ENCODE results near the gene EPB41L1.

Gene EPB41L1

GRCh38 chr20:36202891-36203338, 48.4 kb downstream of the EPB41L1 start:
- no peaks in the 10 kb centered on the region for H3K36me3 ChIP-seq (ENCODE audit: insufficient read depth, low read length)

GRCh38 chr20:36203861-36204260, 49.3 kb downstream of the EPB41L1 start:
- no peaks in the 10 kb centered on the region for H3K27me3 ChIP-seq (ENCODE audit: control insufficient read depth, insufficient read depth, low read length)
- H3K4me1 ChIP-seq (ENCODE audit: control insufficient read depth, insufficient read depth, low read length) = no peaks in the 10 kb centered on the region
- H3K4me2 ChIP-seq (ENCODE audit: low read length) = no peak overlapping the region
- no peak overlapping the region for H3K9ac ChIP-seq (ENCODE audit: low read depth, low read length)
- H3K4me3 ChIP-seq (ENCODE audit: low read length) = no peak overlapping the region
- peaks cover 1% of the 10 kb centered on the region for H3K36me3 ChIP-seq (ENCODE audit: insufficient read depth, low read length)
- H3K9me3 ChIP-seq (replicated peaks; ENCODE audit: low read length) = no peaks in the 10 kb centered on the region

More at GRCh38 chr20:36202891-36203338, 48.4 kb downstream of the EPB41L1 start:
- no peaks in the 10 kb centered on the region for H3K27me3 ChIP-seq (ENCODE audit: control insufficient read depth, insufficient read depth, low read length)
- no peak overlapping the region for H3K4me2 ChIP-seq (ENCODE audit: low read length)
- H3K9ac ChIP-seq (ENCODE audit: low read depth, low read length) = no peak overlapping the region
- no peaks in the 10 kb centered on the region for H3K9me3 ChIP-seq (replicated peaks; ENCODE audit: low read length)
- H3K4me1 ChIP-seq (ENCODE audit: control insufficient read depth, insufficient read depth, low read length) = no peaks in the 10 kb centered on the region
- no peak overlapping the region for H3K4me3 ChIP-seq (ENCODE audit: low read length)

DNA sequence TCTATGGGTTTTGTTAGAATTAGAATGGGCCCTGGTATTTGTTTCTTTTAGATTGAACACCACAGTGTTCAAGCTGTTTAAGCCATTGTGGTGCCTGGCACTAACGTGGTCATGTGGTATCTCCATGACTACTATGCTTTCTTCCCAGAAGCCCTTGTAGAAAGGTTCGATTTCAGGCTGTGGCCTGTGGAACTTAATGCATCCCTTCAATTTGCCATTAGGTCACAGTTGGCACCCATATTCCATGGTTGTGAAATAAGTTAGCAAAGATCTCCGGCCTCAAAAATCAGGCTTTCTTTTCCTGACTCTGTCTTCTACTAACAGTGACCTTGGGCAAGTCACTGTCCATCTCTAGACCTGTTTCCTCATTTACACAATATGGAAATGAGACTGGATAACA, 50.5 kb downstream of the EPB41L1 start:
- Histone ChIP-seq H3K4me3 (ENCODE audit: low read length) (no peak overlapping the region), H3K4me1 (ENCODE audit: control insufficient read depth, insufficient read depth, low read length) (no peaks in the 10 kb centered on the region), H3K36me3 (ENCODE audit: insufficient read depth, low read length) (peaks cover 7% of the 10 kb centered on the region), H3K4me2 (ENCODE audit: low read length) (no peak overlapping the region), H3K9me3 (replicated peaks; ENCODE audit: low read length) (no peaks in the 10 kb centered on the region), H3K27me3 (ENCODE audit: control insufficient read depth, insufficient read depth, low read length) (no peaks in the 10 kb centered on the region), H3K9ac (ENCODE audit: low read depth, low read length) (no peak overlapping the region)

DNA sequence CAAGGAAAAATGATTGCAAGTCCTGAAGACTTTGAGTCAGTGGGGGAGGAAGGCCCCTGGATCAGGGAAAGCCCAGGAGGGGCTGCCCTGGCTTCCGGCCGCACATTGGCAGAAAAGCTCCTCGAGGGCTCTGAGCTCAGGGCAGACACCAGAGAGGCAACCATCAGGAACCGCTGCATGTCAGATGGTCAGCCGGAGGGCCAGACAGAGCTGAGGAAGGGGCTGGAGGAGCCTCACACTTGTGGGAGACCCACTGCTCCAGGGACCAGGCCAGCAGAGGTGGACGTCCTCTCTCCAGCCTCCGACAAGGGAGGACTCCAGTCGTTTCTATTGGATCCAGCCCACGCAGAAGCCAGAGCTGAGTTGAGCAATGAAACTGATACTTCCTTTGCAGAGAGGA, 51.5 kb downstream of the EPB41L1 start:
- no peaks in the 10 kb centered on the region for H3K4me1 ChIP-seq (ENCODE audit: control insufficient read depth, insufficient read depth, low read length)
- H3K4me3 ChIP-seq (ENCODE audit: low read length) = no peak overlapping the region
- H3K9me3 ChIP-seq (replicated peaks; ENCODE audit: low read length) = no peaks in the 10 kb centered on the region
- no peak overlapping the region for H3K9ac ChIP-seq (ENCODE audit: low read depth, low read length)
- no peak overlapping the region for H3K4me2 ChIP-seq (ENCODE audit: low read length)
- peaks cover 7% of the 10 kb centered on the region for H3K36me3 ChIP-seq (ENCODE audit: insufficient read depth, low read length)
- no peaks in the 10 kb centered on the region for H3K27me3 ChIP-seq (ENCODE audit: control insufficient read depth, insufficient read depth, low read length)

- Histone ChIP-seq H3K9ac (ENCODE audit: low read depth, low read length) (no peak overlapping the region), H3K9me3 (replicated peaks; ENCODE audit: low read length) (no peaks in the 10 kb centered on the region), H3K36me3 (ENCODE audit: insufficient read depth, low read length) (peaks cover 7% of the 10 kb centered on the region), H3K4me2 (ENCODE audit: low read length) (no peak overlapping the region), H3K4me1 (ENCODE audit: control insufficient read depth, insufficient read depth, low read length) (no peaks in the 10 kb centered on the region), H3K4me3 (ENCODE audit: low read length) (no peak overlapping the region), H3K27me3 (ENCODE audit: control insufficient read depth, insufficient read depth, low read length) (no peaks in the 10 kb centered on the region)
Observed at GRCh38 chr20:36206641-36207040, 52.1 kb downstream of the EPB41L1 start.

GRCh38 chr20:36207602-36208001, 53.1 kb downstream of the EPB41L1 start:
- H3K4me2 ChIP-seq (ENCODE audit: low read length) = no peak overlapping the region
- no peaks in the 10 kb centered on the region for H3K9me3 ChIP-seq (replicated peaks; ENCODE audit: low read length)
- H3K27me3 ChIP-seq (ENCODE audit: control insufficient read depth, insufficient read depth, low read length) = no peaks in the 10 kb centered on the region
- H3K4me3 ChIP-seq (ENCODE audit: low read length) = no peak overlapping the region
- H3K4me1 ChIP-seq (ENCODE audit: control insufficient read depth, insufficient read depth, low read length) = no peaks in the 10 kb centered on the region
- H3K9ac ChIP-seq (ENCODE audit: low read depth, low read length) = no peak overlapping the region
- peaks cover 7% of the 10 kb centered on the region for H3K36me3 ChIP-seq (ENCODE audit: insufficient read depth, low read length)

GRCh38 chr20:36208257-36208656, 53.7 kb downstream of the EPB41L1 start:
- H3K4me3 ChIP-seq (ENCODE audit: low read length) = no peak overlapping the region
- H3K9me3 ChIP-seq (replicated peaks; ENCODE audit: low read length) = no peaks in the 10 kb centered on the region
- H3K27me3 ChIP-seq (ENCODE audit: control insufficient read depth, insufficient read depth, low read length) = no peaks in the 10 kb centered on the region
- no peaks in the 10 kb centered on the region for H3K4me1 ChIP-seq (ENCODE audit: control insufficient read depth, insufficient read depth, low read length)
- H3K4me2 ChIP-seq (ENCODE audit: low read length) = no peak overlapping the region
- peaks cover 7% of the 10 kb centered on the region for H3K36me3 ChIP-seq (ENCODE audit: insufficient read depth, low read length)
- H3K9ac ChIP-seq (ENCODE audit: low read depth, low read length) = no peak overlapping the region

- Histone ChIP-seq H3K9me3 (replicated peaks; ENCODE audit: low read length) (no peaks in the 10 kb centered on the region), H3K36me3 (ENCODE audit: insufficient read depth, low read length) (peaks cover 7% of the 10 kb centered on the region), H3K4me1 (ENCODE audit: control insufficient read depth, insufficient read depth, low read length) (no peaks in the 10 kb centered on the region), H3K4me3 (ENCODE audit: low read length) (no peak overlapping the region), H3K27me3 (ENCODE audit: control insufficient read depth, insufficient read depth, low read length) (no peaks in the 10 kb centered on the region), H3K9ac (ENCODE audit: low read depth, low read length) (no peak overlapping the region), H3K4me2 (ENCODE audit: low read length) (no peak overlapping the region)
Observed at GRCh38 chr20:36210436-36211021, 56.0 kb downstream of the EPB41L1 start.

GRCh38 chr20:36213362-36213761, 58.8 kb downstream of the EPB41L1 start:
- Histone ChIP-seq H3K4me1 (ENCODE audit: control insufficient read depth, insufficient read depth, low read length) (no peaks in the 10 kb centered on the region), H3K9ac (ENCODE audit: low read depth, low read length) (no peak overlapping the region), H3K4me3 (ENCODE audit: low read length) (no peak overlapping the region), H3K27me3 (ENCODE audit: control insufficient read depth, insufficient read depth, low read length) (no peaks in the 10 kb centered on the region), H3K4me2 (ENCODE audit: low read length) (no peak overlapping the region), H3K36me3 (ENCODE audit: insufficient read depth, low read length) (peaks cover 7% of the 10 kb centered on the region), H3K9me3 (replicated peaks; ENCODE audit: low read length) (no peaks in the 10 kb centered on the region)

GRCh38 chr20:36214684-36215256, 60.2 kb downstream of the EPB41L1 start:
- H3K9me3 ChIP-seq (replicated peaks; ENCODE audit: low read length) = no peaks in the 10 kb centered on the region
- H3K4me2 ChIP-seq (ENCODE audit: low read length) = no peak overlapping the region
- H3K36me3 ChIP-seq (ENCODE audit: insufficient read depth, low read length) = peaks cover 6% of the 10 kb centered on the region
- no peaks in the 10 kb centered on the region for H3K27me3 ChIP-seq (ENCODE audit: control insufficient read depth, insufficient read depth, low read length)
- no peak overlapping the region for H3K9ac ChIP-seq (ENCODE audit: low read depth, low read length)
- no peak overlapping the region for H3K4me3 ChIP-seq (ENCODE audit: low read length)
- H3K4me1 ChIP-seq (ENCODE audit: control insufficient read depth, insufficient read depth, low read length) = no peaks in the 10 kb centered on the region

GRCh38 chr20:36215778-36216177, 61.2 kb downstream of the EPB41L1 start:
- no peak overlapping the region for H3K4me3 ChIP-seq (ENCODE audit: low read length)
- no peak overlapping the region for H3K4me2 ChIP-seq (ENCODE audit: low read length)
- no peaks in the 10 kb centered on the region for H3K9me3 ChIP-seq (replicated peaks; ENCODE audit: low read length)

More at GRCh38 chr20:36215778-36216177, 61.2 kb downstream of the EPB41L1 start:
- peaks cover 11% of the 10 kb centered on the region for H3K36me3 ChIP-seq (ENCODE audit: insufficient read depth, low read length)
- H3K27me3 ChIP-seq (ENCODE audit: control insufficient read depth, insufficient read depth, low read length) = no peaks in the 10 kb centered on the region
- no peak overlapping the region for H3K9ac ChIP-seq (ENCODE audit: low read depth, low read length)
- no peaks in the 10 kb centered on the region for H3K4me1 ChIP-seq (ENCODE audit: control insufficient read depth, insufficient read depth, low read length)

Data from skeletal muscle satellite cell (primary cell).